Stimulated activated CD8-positive, alpha-beta memory T cell treated with anti-CD3 and anti-CD28 coated beads, Interleukin-4, amount 100 ng/mL, for 1 hour (primary cell): ENCODE data around the gene SLC9A3.
"Not testable (repeated sequence)": the region's sequence is repeated elsewhere in the genome, so short reads cannot be mapped to it uniquely, and the experiment has no call there.

Source experiments
- DNase-seq, 2 donors: peaks; one replicate each; pipeline ENCODE4 v3.0.0-alpha.2; 2020; ENCODE audit warnings: low read depth in 2 of 2, low spot score in 1 of 2

The SLC9A3 gene

GRCh38 chr5:477871-478270 lies 46.4 kb downstream of the SLC9A3 start:
- no peak for DNase-seq

GRCh38 chr5:477247-477646 lies 47.0 kb downstream of the SLC9A3 start:
- DNase-seq: no peak

- no peak for DNase-seq
These were observed 47.5 kb downstream of the SLC9A3 start for GRCh38 chr5:476814-477175.

GRCh38 chr5:476102-476813 lies 48.0 kb downstream of the SLC9A3 start:
- no peak for DNase-seq

- DNase-seq: no peak
These were observed 48.5 kb downstream of the SLC9A3 start for GRCh38 chr5:475704-476101.

- DNase-seq: no peak
These were observed 49.2 kb downstream of the SLC9A3 start for GRCh38 chr5:474840-475661.

GRCh38 chr5:474232-474839 lies 49.9 kb downstream of the SLC9A3 start:
- DNase-seq: not testable (repeated sequence)

- DNase-seq: no peak
These were observed 50.6 kb downstream of the SLC9A3 start for GRCh38 chr5:473551-474192.

- peak; percentile 65 to 79 for DNase-seq
These were observed 51.3 kb downstream of the SLC9A3 start for GRCh38 chr5:472656-473550.

- DNase-seq: no peak
These were observed 52.1 kb downstream of the SLC9A3 start for GRCh38 chr5:472076-472655.

- no peak for DNase-seq
These were observed 52.5 kb downstream of the SLC9A3 start for GRCh38 chr5:471750-472058.

GRCh38 chr5:470961-471749 lies 53.1 kb downstream of the SLC9A3 start:
- DNase-seq: no peak

GRCh38 chr5:469752-470483 lies 54.3 kb downstream of the SLC9A3 start:
- DNase-seq: no peak

GRCh38 chr5:468401-468800 lies 55.8 kb downstream of the SLC9A3 start:
- DNase-seq: no peak

GRCh38 chr5:466661-467310 lies 57.5 kb downstream of the SLC9A3 start:
- DNase-seq: no peak

- DNase-seq: no peak
These were observed 58.5 kb downstream of the SLC9A3 start for GRCh38 chr5:465591-466403.

GRCh38 chr5:464843-465590 lies 59.2 kb downstream of the SLC9A3 start:
- DNase-seq: no peak
